HEK293 (cell line): ENCODE measurements around the gene SMURF2.
A peak's percentile ranks its signal among the peaks of the same experiment; 100 is the strongest.

ENCODE experiments used
- CTCF ChIA-PET: fragments of 350-600 bp; formaldehyde crosslinking; extraction: SDS; loops from one replicate; lab custom pipeline; 2021; ENCODE audit warnings: antibody characterized with exemption; lab: Yijun Ruan, JAX
- POLR2A ChIA-PET: fragments of 300-600 bp; formaldehyde crosslinking; extraction: SDS; loops from one replicate; lab custom pipeline; 2020; ENCODE audit warnings: antibody characterized with exemption, inconsistent platforms; lab: Yijun Ruan, JAX
- H3K27ac ChIP-seq: fragments of 200-500 bp; sonication (Bioruptor generic); 2 replicates; pipeline ENCODE4 v1.5.1; 2014; ENCODE audit warnings: low read depth, low read length, control low read depth, inconsistent platforms; ENCODE audit errors: extremely low read depth
- H3K36me3 ChIP-seq, 2 experiments: fragments of 200-500 bp in 1 of 2; sonication (Bioruptor generic) in 1 of 2; 1 replicate in 1 of 2; 2 replicates in 1 of 2; pipeline ENCODE4 v1.5.1; 2014 to 2017; ENCODE audit warnings: inconsistent platforms in 2 of 2, low read length in 2 of 2; ENCODE audit not compliant: control insufficient read depth in 2 of 2, insufficient read depth in 1 of 2
- H3K4me1 ChIP-seq: fragments of 200-500 bp; sonication (Bioruptor generic); 2 replicates; pipeline ENCODE4 v1.5.1; 2014; ENCODE audit warnings: mild to moderate bottlenecking, low read length, inconsistent platforms; ENCODE audit not compliant: control insufficient read depth, insufficient read depth
- H3K4me3 ChIP-seq: 2 replicates; pipeline ENCODE4 v1.5.1; 2011; ENCODE audit warnings: low read depth, mild to moderate bottlenecking, control low read depth, low read length, moderate library complexity
- H3K9me3 ChIP-seq: fragments of 200-500 bp; sonication (Bioruptor generic); 2 replicates; pipeline ENCODE4 v1.5.1; 2014; ENCODE audit warnings: low read depth, low read length, inconsistent platforms; ENCODE audit not compliant: control insufficient read depth, insufficient read depth
- BCL11A ChIP-seq: fragments of 450-650 bp; formaldehyde crosslinking; IDR thresholded peaks from 2 replicates; pipeline ENCODE4 v1.5.1; 2016; ENCODE audit warnings: low read depth, missing biosample characterization, missing genetic modification characterization
- GLI2 ChIP-seq: fragments of 450-650 bp; formaldehyde crosslinking; IDR thresholded peaks from 2 replicates; pipeline ENCODE4; 2017; ENCODE audit warnings: missing biosample characterization, missing genetic modification characterization, low read depth, borderline replicate concordance
- GLIS1 ChIP-seq: fragments of 450-650 bp; formaldehyde crosslinking; IDR thresholded peaks from 2 replicates; pipeline ENCODE4 v1.5.1; 2016; ENCODE audit warnings: missing biosample characterization, missing genetic modification characterization
- HOXC10 ChIP-seq: sonication (generic); formaldehyde crosslinking; IDR thresholded peaks from 2 replicates; pipeline ENCODE4 v1.8.1; 2023; ENCODE audit warnings: mild to moderate bottlenecking, missing genetic modification reagents
- INSM2 ChIP-seq: fragments of 450-650 bp; formaldehyde crosslinking; IDR thresholded peaks from 2 replicates; pipeline ENCODE4 v1.5.1; 2016; ENCODE audit warnings: missing biosample characterization, missing genetic modification characterization
- PRDM4 ChIP-seq: fragments of 450-650 bp; formaldehyde crosslinking; IDR thresholded peaks from 2 replicates; pipeline ENCODE4 v1.5.1; 2017; ENCODE audit warnings: missing biosample characterization, missing genetic modification characterization
- PRDM6 ChIP-seq: fragments of 450-650 bp; formaldehyde crosslinking; IDR thresholded peaks from 2 replicates; pipeline ENCODE4 v1.5.1; 2017; ENCODE audit warnings: missing biosample characterization, missing genetic modification characterization
- TRIM28 ChIP-seq: IDR thresholded peaks from 2 replicates; pipeline ENCODE4 v1.6.1; 2011; ENCODE audit warnings: low read length, control low read depth, borderline replicate concordance
- ZFP3 ChIP-seq: fragments of 450-650 bp; formaldehyde crosslinking; IDR thresholded peaks from 2 replicates; pipeline ENCODE4 v1.5.1; 2016; ENCODE audit warnings: low read depth, missing biosample characterization, missing genetic modification characterization
- ZNF10 ChIP-seq: fragments of 450-650 bp; formaldehyde crosslinking; IDR thresholded peaks from 2 replicates; pipeline ENCODE4 v1.5.1; 2017; ENCODE audit warnings: missing biosample characterization, missing genetic modification characterization
- ZNF133 ChIP-seq: fragments of 450-650 bp; formaldehyde crosslinking; IDR thresholded peaks from 2 replicates; pipeline ENCODE4 v1.5.1; 2016; ENCODE audit warnings: missing biosample characterization, missing genetic modification characterization
- ZNF146 ChIP-seq: fragments of 450-650 bp; formaldehyde crosslinking; IDR thresholded peaks from 2 replicates; pipeline ENCODE4 v1.5.1; 2016; ENCODE audit warnings: missing biosample characterization, missing genetic modification characterization
- ZNF202 ChIP-seq: fragments of 450-650 bp; formaldehyde crosslinking; IDR thresholded peaks from 2 replicates; pipeline ENCODE4 v1.5.1; 2016; ENCODE audit warnings: missing biosample characterization, missing genetic modification characterization, borderline replicate concordance
- ZNF223 ChIP-seq: fragments of 450-650 bp; formaldehyde crosslinking; IDR thresholded peaks from 2 replicates; pipeline ENCODE4 v1.5.1; 2016; ENCODE audit warnings: missing biosample characterization, missing genetic modification characterization
- ZNF37A ChIP-seq: fragments of 450-650 bp; IDR thresholded peaks from 2 replicates; pipeline ENCODE4 v1.5.1; 2018; ENCODE audit warnings: missing biosample characterization, missing genetic modification characterization
- ZNF426 ChIP-seq: fragments of 450-650 bp; formaldehyde crosslinking; IDR thresholded peaks from 2 replicates; pipeline ENCODE4 v1.5.1; 2017; ENCODE audit warnings: missing biosample characterization, missing genetic modification characterization, mild to moderate bottlenecking, inconsistent platforms, moderate library complexity
- ZNF48 ChIP-seq: fragments of 450-650 bp; formaldehyde crosslinking; IDR thresholded peaks from 2 replicates; pipeline ENCODE4 v1.5.1; 2016; ENCODE audit warnings: missing biosample characterization, missing genetic modification characterization
- ZNF555 ChIP-seq: fragments of 450-650 bp; formaldehyde crosslinking; conservative IDR thresholded peaks from 2 replicates; pipeline ENCODE4 v1.5.1; 2017; ENCODE audit warnings: missing biosample characterization, mild to moderate bottlenecking, missing genetic modification characterization, inconsistent platforms
- ZNF623 ChIP-seq: fragments of 450-650 bp; formaldehyde crosslinking; IDR thresholded peaks from 2 replicates; pipeline ENCODE4 v1.5.1; 2016; ENCODE audit warnings: missing biosample characterization, missing genetic modification characterization
- ZNF654 ChIP-seq: fragments of 450-650 bp; formaldehyde crosslinking; IDR thresholded peaks from 2 replicates; pipeline ENCODE4 v1.5.1; 2016; ENCODE audit warnings: low read depth, missing biosample characterization, missing genetic modification characterization
- ZNF785 ChIP-seq: fragments of 450-650 bp; formaldehyde crosslinking; IDR thresholded peaks from 2 replicates; pipeline ENCODE4 v1.5.1; 2016; ENCODE audit warnings: missing biosample characterization, missing genetic modification characterization

SMURF2 gene

GRCh38 chr17:64614266-64615027 is 47.7 kb downstream of the SMURF2 start (continued):
- TF ChIP-seq PRDM6 (tag by site-specific recombination) (peak; percentile 43), TRIM28 (0 out of 2 replicates have a peak, but pooled peaks have one; percentile 26), ZNF202 (tag by site-specific recombination) (no peak)
- TF ChIP-seq, all 188 proteins: peak for 5

- CTCF ChIA-PET, result interaction anchor here (0.6 kb wide), 1 partner anchor 66 kb away, joined by 3 read pairs; no protein-coding TSS in a partner anchor
- TF ChIP-seq ZNF48 (tag by site-specific recombination), result no peak
- TF ChIP-seq ZNF10, result no peak
- TF ChIP-seq ZFP3 (tag by site-specific recombination), result no peak
- TF ChIP-seq INSM2, result no peak
- no peak for TF ChIP-seq ZNF133 (tag by site-specific recombination)
- no peak for TF ChIP-seq ZNF555 (tag by site-specific recombination)
- TF ChIP-seq PRDM4, result no peak
- TF ChIP-seq ZNF37A, result no peak
- no peak for TF ChIP-seq ZNF146
- TF ChIP-seq BCL11A (tag by site-specific recombination), result no peak
- TF ChIP-seq ZNF654, result no peak
- no peak for TF ChIP-seq ZNF426 (tag by site-specific recombination)
- TF ChIP-seq ZNF223, result no peak
- no peak for TF ChIP-seq GLI2
- no peak for TF ChIP-seq ZNF785 (tag by site-specific recombination)
- no peak for TF ChIP-seq ZNF623
- TF ChIP-seq HOXC10 (CRISPR knock-in tag), result no peak
- no peak for TF ChIP-seq GLIS1 (tag by site-specific recombination)
- no peaks in the 10 kb centered on the region for H3K9me3 ChIP-seq
- POLR2A ChIA-PET, result interaction anchor here (0.5 kb wide), 1 partner anchor 29 kb away, joined by 4 read pairs; no protein-coding TSS in a partner anchor
- H3K27ac ChIP-seq, result no peak overlapping the region
- peaks cover 20% of the 10 kb centered on the region for H3K4me1 ChIP-seq
- no peaks in the 10 kb centered on the region; a peak in 1 of 3 replicates for H3K36me3 ChIP-seq
- H3K4me3 ChIP-seq, result no peak overlapping the region
Measured at GRCh38 chr17:64611369-64611768, 50.7 kb downstream of the SMURF2 start.
